Measurements from ENCODE around the gene AUTS2. TPM values are rescaled to one million over a fixed set of nuclear protein-coding genes. Genes with fewer than 3 reads are reported as not detected.

Gene AUTS2
- total and polyA plus RNA-seq, 7 experiments from 2014 or later = 0.40 to 31.7 (median 4.2) TPM

GRCh38 chr7:70043015-70043538 lies 444.8 kb downstream of the AUTS2 start:
- Mint-ChIP-seq H3K9me3 (peaks cover 0 to 4% (median 0%) of the 10 kb centered on the region in 11 donors), H3K27me3 (no peaks in the 10 kb centered on the region), H3K36me3 (no peaks in the 10 kb centered on the region), H3K4me1 (no peaks in the 10 kb centered on the region), H3K27ac (no peak overlapping the region), H3K4me3 (no peak overlapping the region)
- DNase-seq = no peak
- Histone ChIP-seq H3K27ac (ENCODE audit: low read depth, low read length) (no peak overlapping the region), H3K36me3 (ENCODE audit: control insufficient read depth in 2 of 3, insufficient read depth in 3 of 3, low read length in 3 of 3) (no peaks in the 10 kb centered on the region), H3K27me3 (ENCODE audit: control insufficient read depth in 2 of 2, insufficient read depth in 2 of 2, low read length in 2 of 2) (no peaks in the 10 kb centered on the region), H3K9me3 (ENCODE audit: control insufficient read depth in 2 of 3, low read length in 3 of 3) (no peaks in the 10 kb centered on the region), H3K4me3 (ENCODE audit: low read length) (no peak overlapping the region), H3K4me1 (ENCODE audit: control insufficient read depth in 2 of 2, insufficient read depth in 2 of 2, low read length in 2 of 2) (no peaks in the 10 kb centered on the region)
- no peak for ATAC-seq
- ChIA-PET CTCF (interaction anchor here (0.6 to 0.7 kb wide), 2 partner anchors 656 to 814 kb away, joined by 3 read pairs; no protein-coding TSS in a partner anchor), POLR2A (no interaction called here)
- intact Hi-C loops (cut with micrococcal nuclease) = no loop called here

GRCh38 chr7:70044064-70044463 lies 445.8 kb downstream of the AUTS2 start:
- H3K4me1 Mint-ChIP-seq = no peaks in the 10 kb centered on the region
- Histone ChIP-seq H3K4me3 (ENCODE audit: low read length) (no peak overlapping the region), H3K4me1 (ENCODE audit: control insufficient read depth in 2 of 2, insufficient read depth in 2 of 2, low read length in 2 of 2) (no peaks in the 10 kb centered on the region), H3K27ac (ENCODE audit: low read depth, low read length) (no peak overlapping the region), H3K27me3 (ENCODE audit: control insufficient read depth in 2 of 2, insufficient read depth in 2 of 2, low read length in 2 of 2) (no peaks in the 10 kb centered on the region), H3K36me3 (ENCODE audit: control insufficient read depth in 2 of 3, insufficient read depth in 3 of 3, low read length in 3 of 3) (no peaks in the 10 kb centered on the region), H3K9me3 (ENCODE audit: control insufficient read depth in 2 of 3, low read length in 3 of 3) (no peaks in the 10 kb centered on the region)
- ATAC-seq (no peak), DNase-seq (no peak)
- ChIA-PET POLR2A (no interaction called here), CTCF (no interaction called here)
- H3K4me3 Mint-ChIP-seq = no peak overlapping the region
- no peak overlapping the region for H3K27ac Mint-ChIP-seq
- H3K36me3 Mint-ChIP-seq = no peaks in the 10 kb centered on the region
- no peaks in the 10 kb centered on the region for H3K27me3 Mint-ChIP-seq
- peaks cover 0 to 4% (median 0%) of the 10 kb centered on the region in 11 donors for H3K9me3 Mint-ChIP-seq
- intact Hi-C loops (cut with micrococcal nuclease) = no loop called here

GRCh38 chr7:70044525-70044924 lies 446.2 kb downstream of the AUTS2 start:
- Mint-ChIP-seq H3K4me3 (no peak overlapping the region), H3K36me3 (no peaks in the 10 kb centered on the region), H3K4me1 (no peaks in the 10 kb centered on the region), H3K27me3 (no peaks in the 10 kb centered on the region), H3K27ac (no peak overlapping the region), H3K9me3 (peaks cover 0 to 4% (median 0%) of the 10 kb centered on the region in 11 donors)
- Histone ChIP-seq H3K27ac (ENCODE audit: low read depth, low read length) (no peak overlapping the region), H3K36me3 (ENCODE audit: control insufficient read depth in 2 of 3, insufficient read depth in 3 of 3, low read length in 3 of 3) (no peaks in the 10 kb centered on the region), H3K27me3 (ENCODE audit: control insufficient read depth in 2 of 2, insufficient read depth in 2 of 2, low read length in 2 of 2) (no peaks in the 10 kb centered on the region), H3K4me3 (ENCODE audit: low read length) (no peak overlapping the region), H3K4me1 (ENCODE audit: control insufficient read depth in 2 of 2, insufficient read depth in 2 of 2, low read length in 2 of 2) (no peaks in the 10 kb centered on the region), H3K9me3 (ENCODE audit: control insufficient read depth in 2 of 3, low read length in 3 of 3) (no peaks in the 10 kb centered on the region)
- intact Hi-C loops (cut with micrococcal nuclease) = no loop called here
- DNase-seq (no peak), ATAC-seq (no peak)
- ChIA-PET POLR2A (no interaction called here), CTCF (no interaction called here)

- Histone ChIP-seq H3K27me3 (ENCODE audit: control insufficient read depth in 2 of 2, insufficient read depth in 2 of 2, low read length in 2 of 2) (no peaks in the 10 kb centered on the region), H3K36me3 (ENCODE audit: control insufficient read depth in 2 of 3, insufficient read depth in 3 of 3, low read length in 3 of 3) (no peaks in the 10 kb centered on the region), H3K4me3 (ENCODE audit: low read length) (no peak overlapping the region), H3K4me1 (ENCODE audit: control insufficient read depth in 2 of 2, insufficient read depth in 2 of 2, low read length in 2 of 2) (no peaks in the 10 kb centered on the region), H3K9me3 (ENCODE audit: control insufficient read depth in 2 of 3, low read length in 3 of 3) (no peaks in the 10 kb centered on the region), H3K27ac (ENCODE audit: low read depth, low read length) (no peak overlapping the region)
- Mint-ChIP-seq H3K4me1 (no peaks in the 10 kb centered on the region), H3K4me3 (no peak overlapping the region), H3K27me3 (no peaks in the 10 kb centered on the region), H3K36me3 (no peaks in the 10 kb centered on the region), H3K27ac (no peak overlapping the region), H3K9me3 (peaks cover 0 to 4% (median 0%) of the 10 kb centered on the region in 11 donors)
- ATAC-seq (no peak), DNase-seq (no peak)
- POLR2A ChIA-PET = no interaction called here
- intact Hi-C loops (cut with micrococcal nuclease) = no loop called here
- CTCF ChIA-PET = no interaction called here
Observed at GRCh38 chr7:70044981-70045380, 446.7 kb downstream of the AUTS2 start.

- POLR2A ChIA-PET = no interaction called here
- Histone ChIP-seq H3K27me3 (ENCODE audit: control insufficient read depth in 2 of 2, insufficient read depth in 2 of 2, low read length in 2 of 2) (no peaks in the 10 kb centered on the region), H3K27ac (ENCODE audit: low read depth, low read length) (no peak overlapping the region), H3K9me3 (ENCODE audit: control insufficient read depth in 2 of 3, low read length in 3 of 3) (no peaks in the 10 kb centered on the region), H3K4me3 (ENCODE audit: low read length) (no peak overlapping the region), H3K36me3 (ENCODE audit: control insufficient read depth in 2 of 3, insufficient read depth in 3 of 3, low read length in 3 of 3) (no peaks in the 10 kb centered on the region), H3K4me1 (ENCODE audit: control insufficient read depth in 2 of 2, insufficient read depth in 2 of 2, low read length in 2 of 2) (no peaks in the 10 kb centered on the region)
- DNase-seq = no peak
- Mint-ChIP-seq H3K9me3 (peaks cover 0 to 4% (median 0%) of the 10 kb centered on the region in 11 donors), H3K27ac (no peak overlapping the region), H3K36me3 (no peaks in the 10 kb centered on the region), H3K4me1 (no peaks in the 10 kb centered on the region), H3K4me3 (no peak overlapping the region), H3K27me3 (peaks cover 0 to 3% (median 0%) of the 10 kb centered on the region in 5 donors)
- intact Hi-C loops (cut with micrococcal nuclease) = no loop called here
- CTCF ChIA-PET = no interaction called here
- ATAC-seq = no peak
Observed at GRCh38 chr7:70047384-70047783, 449.1 kb downstream of the AUTS2 start.

GRCh38 chr7:70047891-70048448 lies 449.7 kb downstream of the AUTS2 start:
- peaks cover 0 to 3% (median 0%) of the 10 kb centered on the region in 5 donors for H3K27me3 Mint-ChIP-seq
- no peaks in the 10 kb centered on the region for H3K27me3 ChIP-seq (ENCODE audit: control insufficient read depth in 2 of 2, insufficient read depth in 2 of 2, low read length in 2 of 2)
- H3K36me3 Mint-ChIP-seq = no peaks in the 10 kb centered on the region
- no peak overlapping the region for H3K4me3 Mint-ChIP-seq
- no peaks in the 10 kb centered on the region for H3K4me1 ChIP-seq (ENCODE audit: control insufficient read depth in 2 of 2, insufficient read depth in 2 of 2, low read length in 2 of 2)
- H3K27ac ChIP-seq (ENCODE audit: low read depth, low read length) = no peak overlapping the region
- ATAC-seq (no peak), DNase-seq (no peak)
- ChIA-PET CTCF (no interaction called here), POLR2A (no interaction called here)
- no peak overlapping the region for H3K27ac Mint-ChIP-seq
- H3K4me1 Mint-ChIP-seq = no peaks in the 10 kb centered on the region
- no peaks in the 10 kb centered on the region for H3K36me3 ChIP-seq (ENCODE audit: control insufficient read depth in 2 of 3, insufficient read depth in 3 of 3, low read length in 3 of 3)
- peaks cover 0 to 4% (median 0%) of the 10 kb centered on the region in 11 donors for H3K9me3 Mint-ChIP-seq
- H3K4me3 ChIP-seq (ENCODE audit: low read length) = no peak overlapping the region
- intact Hi-C loops (cut with micrococcal nuclease) = no loop called here
- no peaks in the 10 kb centered on the region for H3K9me3 ChIP-seq (ENCODE audit: control insufficient read depth in 2 of 3, low read length in 3 of 3)

- Histone ChIP-seq H3K27ac (ENCODE audit: low read depth, low read length) (no peak overlapping the region), H3K9me3 (ENCODE audit: control insufficient read depth in 2 of 3, low read length in 3 of 3) (no peaks in the 10 kb centered on the region), H3K4me3 (ENCODE audit: low read length) (no peak overlapping the region), H3K36me3 (ENCODE audit: control insufficient read depth in 2 of 3, insufficient read depth in 3 of 3, low read length in 3 of 3) (no peaks in the 10 kb centered on the region), H3K4me1 (ENCODE audit: control insufficient read depth in 2 of 2, insufficient read depth in 2 of 2, low read length in 2 of 2) (no peaks in the 10 kb centered on the region), H3K27me3 (ENCODE audit: control insufficient read depth in 2 of 2, insufficient read depth in 2 of 2, low read length in 2 of 2) (no peaks in the 10 kb centered on the region)
- peaks cover 0 to 4% (median 0%) of the 10 kb centered on the region in 11 donors for H3K9me3 Mint-ChIP-seq
- DNase-seq = no peak
- no peaks in the 10 kb centered on the region for H3K36me3 Mint-ChIP-seq
- H3K4me1 Mint-ChIP-seq = no peaks in the 10 kb centered on the region
- ChIA-PET CTCF (no interaction called here), POLR2A (no interaction called here)
- H3K4me3 Mint-ChIP-seq = no peak overlapping the region
- intact Hi-C loops (cut with micrococcal nuclease) = no loop called here
- H3K27me3 Mint-ChIP-seq = peaks cover 0 to 3% (median 0%) of the 10 kb centered on the region in 5 donors
- H3K27ac Mint-ChIP-seq = no peak overlapping the region
- no peak for ATAC-seq
Observed at GRCh38 chr7:70051726-70052125, 453.5 kb downstream of the AUTS2 start.

Data from naive thymus-derived CD4-positive, alpha-beta T cell (primary cell).